GM13977 (cell line): Measurements from ENCODE around the gene ZDHHC14.
"Not testable (repeated sequence)": the region's sequence is repeated elsewhere in the genome, so short reads cannot be mapped to it uniquely, and the experiment has no call there.

Experiments used
- DNase-seq: peaks from one replicate; pipeline ENCODE4 v3.0.0; 2012; ENCODE audit warnings: low spot score
- in situ Hi-C: fragments of 300-500 bp; cut with MboI; formaldehyde crosslinking; loops from one replicate; pipeline ENCODE4 v1.12.0; 2022; ENCODE audit warnings: low sequenced_read_pairs, low pct_unique_long_range_greater_than_20kb, mixed read lengths, inconsistent platforms; ENCODE audit not compliant: unreplicated experiment
- TF ChIP-seq, protein P1 (sequence below): IDR thresholded peaks from 2 replicates; pipeline ENCODE4 v1.5.1; 2012; ENCODE audit warnings: mild to moderate bottlenecking, control low read depth; ENCODE audit not compliant: insufficient read depth; ENCODE audit errors: extremely low read depth, missing control alignments

ZDHHC14 gene

DNA sequence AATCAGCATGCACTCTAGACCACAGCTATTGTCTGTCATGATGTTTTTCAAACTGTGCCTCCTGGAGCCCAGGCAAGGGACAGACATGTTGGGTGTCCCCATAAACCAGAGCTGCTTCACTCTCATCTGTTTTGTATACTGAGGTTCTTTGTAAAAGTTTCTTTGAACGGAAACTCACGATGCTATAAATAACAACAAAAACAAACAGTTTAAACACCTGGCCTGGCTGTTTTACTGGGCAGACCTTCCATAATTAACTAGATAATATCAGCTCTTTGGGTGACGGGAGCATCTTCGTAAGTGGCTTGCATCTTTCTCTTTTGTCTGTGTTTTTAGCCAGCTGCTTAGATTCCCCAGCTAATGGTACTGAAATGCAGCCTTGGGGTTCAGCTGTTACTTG, 190.3 kb downstream of the ZDHHC14 start:
- TF ChIP-seq, protein P1, sequence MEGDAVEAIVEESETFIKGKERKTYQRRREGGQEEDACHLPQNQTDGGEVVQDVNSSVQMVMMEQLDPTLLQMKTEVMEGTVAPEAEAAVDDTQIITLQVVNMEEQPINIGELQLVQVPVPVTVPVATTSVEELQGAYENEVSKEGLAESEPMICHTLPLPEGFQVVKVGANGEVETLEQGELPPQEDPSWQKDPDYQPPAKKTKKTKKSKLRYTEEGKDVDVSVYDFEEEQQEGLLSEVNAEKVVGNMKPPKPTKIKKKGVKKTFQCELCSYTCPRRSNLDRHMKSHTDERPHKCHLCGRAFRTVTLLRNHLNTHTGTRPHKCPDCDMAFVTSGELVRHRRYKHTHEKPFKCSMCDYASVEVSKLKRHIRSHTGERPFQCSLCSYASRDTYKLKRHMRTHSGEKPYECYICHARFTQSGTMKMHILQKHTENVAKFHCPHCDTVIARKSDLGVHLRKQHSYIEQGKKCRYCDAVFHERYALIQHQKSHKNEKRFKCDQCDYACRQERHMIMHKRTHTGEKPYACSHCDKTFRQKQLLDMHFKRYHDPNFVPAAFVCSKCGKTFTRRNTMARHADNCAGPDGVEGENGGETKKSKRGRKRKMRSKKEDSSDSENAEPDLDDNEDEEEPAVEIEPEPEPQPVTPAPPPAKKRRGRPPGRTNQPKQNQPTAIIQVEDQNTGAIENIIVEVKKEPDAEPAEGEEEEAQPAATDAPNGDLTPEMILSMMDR = no peak
- in situ Hi-C loops = no loop called here
- no peak for DNase-seq

DNA sequence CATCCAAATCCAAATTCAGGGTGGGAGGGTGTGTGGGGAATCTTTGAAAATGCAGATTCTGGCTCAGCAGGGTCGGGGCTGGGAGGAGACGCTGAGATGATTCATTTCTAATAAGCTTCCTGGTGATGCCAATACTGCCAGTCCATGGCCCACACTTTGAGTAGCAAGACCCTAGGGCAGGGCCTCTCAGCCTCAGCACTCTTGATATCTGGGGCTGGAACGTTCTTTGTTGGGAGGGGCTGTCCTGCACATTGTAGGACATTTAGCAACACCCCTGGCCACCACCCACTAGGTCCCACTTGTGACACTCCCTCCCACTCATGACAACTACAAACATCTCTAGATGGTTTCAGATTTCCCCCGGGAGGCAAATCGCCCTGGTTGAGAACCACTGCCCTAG, 191.0 kb downstream of the ZDHHC14 start:
- TF ChIP-seq, protein P1 = no peak
- DNase-seq = no peak
- in situ Hi-C loops = no loop called here

DNA sequence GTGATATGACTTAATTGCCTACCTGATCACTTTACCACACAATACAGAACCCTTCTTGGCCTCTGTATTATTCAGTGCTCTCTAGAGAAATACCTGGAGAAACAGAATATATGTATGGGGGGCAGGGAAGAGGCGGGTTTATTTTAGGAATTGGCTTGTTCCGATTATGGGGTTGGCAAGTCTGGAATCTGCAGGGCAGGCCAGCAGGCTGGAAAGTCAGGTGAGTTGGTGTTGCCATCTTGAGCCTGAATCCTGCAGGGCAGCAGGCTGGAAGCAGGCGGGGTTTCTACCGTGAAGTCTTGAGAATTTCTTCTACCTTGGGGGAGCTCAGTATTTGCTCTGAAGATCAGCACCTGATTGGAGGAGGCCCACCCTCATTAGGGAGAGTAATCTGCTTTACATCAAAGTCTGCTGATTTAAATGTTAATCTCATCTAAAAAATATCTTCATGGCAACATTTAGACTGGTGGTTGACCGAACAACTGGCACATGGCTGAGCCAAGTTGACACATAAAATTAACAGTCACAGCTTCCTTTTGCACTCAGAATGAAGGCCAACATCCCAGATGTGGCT, 193.9 kb downstream of the ZDHHC14 start:
- in situ Hi-C loops = no loop called here
- DNase-seq = no peak
- TF ChIP-seq, protein P1 = no peak

DNA sequence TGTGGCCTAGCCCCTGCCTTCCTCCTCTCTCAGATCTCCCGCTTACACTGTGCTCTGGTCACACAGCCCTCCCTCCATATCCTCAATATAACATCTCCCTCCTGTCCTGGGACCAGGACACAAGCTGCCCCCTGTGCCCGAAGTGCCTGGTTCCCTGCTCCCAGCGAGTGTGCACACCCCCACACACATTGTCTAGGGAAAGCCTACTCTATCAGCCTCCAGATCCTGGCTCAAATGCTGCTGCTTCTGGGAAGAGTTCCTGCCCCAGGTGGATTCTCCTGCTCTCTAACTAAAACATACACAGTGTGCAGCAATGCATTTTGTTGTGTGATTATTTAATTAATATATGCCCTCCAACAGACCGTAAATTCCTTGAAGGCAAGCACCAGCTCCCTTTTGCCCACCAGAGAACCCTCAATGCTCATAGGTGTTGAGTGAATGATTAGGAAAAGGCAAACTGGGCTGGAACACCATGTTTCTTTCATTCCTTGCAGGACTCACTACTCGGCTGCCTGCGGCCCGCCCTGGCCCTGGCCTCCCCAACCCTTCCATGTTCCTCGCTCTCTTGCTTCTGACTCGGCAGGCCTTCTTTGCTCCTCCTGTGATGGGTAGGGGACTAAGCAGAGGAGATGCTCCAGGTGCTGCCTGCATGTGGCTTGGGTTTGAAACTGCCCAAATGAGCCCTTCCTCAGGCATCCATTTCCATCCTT, 194.6 kb downstream of the ZDHHC14 start:
- in situ Hi-C loops = no loop called here
- DNase-seq = no peak
- TF ChIP-seq, protein P1 = no peak

DNA sequence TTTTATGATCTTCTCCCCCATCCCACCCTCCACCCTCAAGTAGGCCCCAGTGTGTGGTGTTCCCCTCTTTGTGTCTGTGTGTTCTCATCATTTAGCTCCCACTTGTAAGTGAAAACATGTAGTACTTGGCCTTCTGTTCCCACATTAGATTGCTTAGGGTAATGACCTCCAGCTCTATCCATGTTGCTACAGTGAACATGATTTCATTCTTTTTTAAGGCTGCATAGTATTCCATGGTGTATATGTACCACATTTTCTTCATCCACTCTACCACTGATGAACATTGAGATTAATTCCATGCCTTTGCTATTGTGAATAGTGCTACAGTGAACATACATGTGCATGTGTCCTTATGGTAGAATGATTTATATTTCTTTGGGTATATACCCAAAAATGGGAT, 196.0 kb downstream of the ZDHHC14 start:
- in situ Hi-C loops, DNase-seq: not testable (repeated sequence)

DNA sequence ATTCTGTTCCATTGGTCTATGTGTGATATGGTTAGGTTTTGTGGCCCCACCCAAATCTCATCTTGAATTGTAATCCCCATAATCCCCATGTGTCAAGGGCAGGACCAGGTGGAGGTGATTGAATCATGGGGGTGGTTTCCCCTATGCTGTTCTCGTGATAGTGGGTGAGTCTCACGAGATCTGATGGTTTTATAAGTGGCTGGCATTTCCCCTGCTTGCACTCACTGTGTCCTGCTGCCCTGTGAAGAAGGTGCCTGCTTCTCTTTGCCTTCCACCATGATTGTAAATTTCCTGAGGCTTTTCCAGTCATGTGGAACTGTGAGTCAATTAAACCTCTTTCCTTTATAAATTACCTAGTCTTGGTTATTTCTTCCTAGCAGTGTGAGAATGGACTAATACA, 197.5 kb downstream of the ZDHHC14 start:
- DNase-seq = not testable (repeated sequence)

DNA sequence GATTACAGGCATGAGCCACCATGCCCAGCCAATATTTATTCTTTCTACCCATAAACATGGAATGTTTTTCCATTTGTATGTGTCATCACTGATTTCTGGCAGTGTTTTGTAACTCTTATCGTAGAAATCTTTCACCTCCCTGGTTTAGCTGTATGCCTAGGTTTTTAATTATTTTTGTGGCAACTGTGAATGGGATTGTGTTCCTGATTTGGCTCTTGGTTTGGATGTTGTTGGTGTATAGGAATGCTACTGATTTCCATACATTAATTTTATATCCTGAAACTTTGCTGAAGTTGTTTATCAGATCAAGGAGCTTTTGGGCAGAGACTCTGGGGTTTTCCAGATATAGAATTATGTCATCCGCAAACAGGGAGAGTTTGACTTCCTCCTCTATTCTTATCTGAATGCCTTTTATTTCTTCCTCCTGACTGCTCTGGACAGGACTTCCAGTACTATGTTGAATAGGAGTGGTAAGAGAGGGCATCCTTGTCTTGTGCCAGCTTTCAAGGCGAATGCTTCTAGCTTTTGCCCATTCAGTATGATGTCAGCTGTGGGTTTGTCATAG, 198.6 kb downstream of the ZDHHC14 start:
- TF ChIP-seq, protein P1 = no peak
- in situ Hi-C loops = no loop called here
- DNase-seq = no peak

More for the DNA sequence above, 197.5 kb downstream of the ZDHHC14 start:
- in situ Hi-C loops = not testable (repeated sequence)
